ENCODE data around the gene SLC23A2.
A peak's percentile ranks its signal among the peaks of the same experiment; 100 is the strongest.
"Not testable (repeated sequence)": the region's sequence is repeated elsewhere in the genome, so short reads cannot be mapped to it uniquely, and the experiment has no call there.

SLC23A2 gene

DNA sequence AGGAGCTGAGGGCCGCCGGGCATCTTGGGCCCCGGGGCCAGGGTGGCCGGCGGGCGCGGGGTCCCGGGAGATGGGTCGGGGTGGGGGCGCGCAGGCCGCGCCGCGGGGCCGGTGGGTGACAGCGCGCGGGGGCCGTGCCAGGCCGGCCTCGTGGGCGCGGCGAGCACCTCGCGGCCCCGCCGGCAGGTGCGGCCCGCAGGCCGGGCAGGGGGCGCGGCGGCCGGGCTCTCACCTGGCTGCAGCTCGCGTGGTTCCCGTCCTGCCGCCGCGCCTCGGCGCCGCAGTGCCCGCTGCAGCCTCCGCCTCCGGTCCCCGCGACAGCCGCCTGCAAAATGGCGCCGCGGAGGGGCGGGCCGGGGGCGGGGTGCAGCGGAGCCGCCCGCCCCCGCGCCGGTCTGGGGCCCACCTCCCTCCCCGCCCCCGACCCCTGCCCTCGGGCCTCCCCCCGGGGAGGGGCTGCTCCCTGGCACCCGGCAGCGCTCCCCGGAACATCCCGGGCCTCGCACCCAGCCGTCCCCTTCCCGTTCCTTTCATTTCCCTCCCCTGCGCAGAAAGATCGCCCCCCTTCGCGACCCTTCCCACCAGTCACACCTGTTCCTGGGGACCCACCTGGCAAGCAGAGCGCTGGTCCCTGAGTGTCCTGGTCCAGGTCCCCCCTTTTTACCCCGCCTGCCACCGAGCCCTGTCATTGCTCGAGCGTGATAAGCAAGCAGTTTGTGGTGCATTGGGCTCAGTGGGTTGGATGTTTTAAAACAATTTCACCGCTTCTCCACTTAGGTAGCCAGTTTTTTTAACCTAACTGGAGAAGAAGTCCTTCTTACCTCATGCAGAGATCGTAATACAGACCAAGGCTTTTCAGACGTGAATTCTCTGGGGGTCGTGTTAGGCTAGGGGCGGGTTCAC, at the start of gene SLC23A2:
Gene SLC23A2, minus strand, starts transcription at position 337 of the 903 bp plus-strand sequence. CDS start 68,948 bp downstream, outside the sequence.
- DNase-seq: peak; percentile 25

DNA sequence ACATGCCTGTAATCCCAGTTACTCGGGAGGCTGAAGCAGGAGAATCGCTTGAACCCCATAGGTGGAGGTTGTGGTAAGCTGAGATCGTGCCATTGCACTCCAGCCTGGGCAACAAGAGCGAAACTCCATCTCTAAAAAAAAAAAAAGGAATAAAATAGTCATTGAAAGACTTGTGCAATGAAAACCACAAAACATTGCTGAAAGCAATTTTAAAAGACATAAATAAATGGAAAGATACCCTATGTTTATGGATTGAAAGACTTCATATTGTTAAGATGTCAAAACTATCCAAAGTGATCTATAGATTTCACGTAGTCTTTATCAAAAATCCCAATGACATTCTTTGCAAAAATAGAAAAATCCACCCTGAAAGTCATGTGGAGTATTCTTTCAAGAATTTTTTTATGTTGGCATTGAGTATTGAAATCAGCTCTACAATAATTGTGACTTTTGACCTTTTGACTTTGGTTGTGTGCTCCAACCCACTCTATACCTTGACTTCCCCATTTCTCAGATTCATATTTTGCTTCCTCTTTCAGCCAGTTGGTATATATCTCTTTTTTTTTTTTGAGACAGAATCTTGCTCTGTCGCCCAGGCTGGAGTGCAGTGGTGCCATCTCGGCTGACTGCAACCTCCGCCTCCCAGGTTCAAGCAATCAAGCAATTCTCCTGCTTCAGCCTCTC, 45.5 kb upstream of the SLC23A2 start:
- no peak for DNase-seq

GRCh38 chr20:5045906-5046305, 44.6 kb upstream of the SLC23A2 start:
- DNase-seq: no peak

- DNase-seq: no peak
Observed at GRCh38 chr20:5044075-5044620, 42.8 kb upstream of the SLC23A2 start.

- DNase-seq: no peak
Observed at GRCh38 chr20:5041433-5041832, 40.1 kb upstream of the SLC23A2 start.

DNA sequence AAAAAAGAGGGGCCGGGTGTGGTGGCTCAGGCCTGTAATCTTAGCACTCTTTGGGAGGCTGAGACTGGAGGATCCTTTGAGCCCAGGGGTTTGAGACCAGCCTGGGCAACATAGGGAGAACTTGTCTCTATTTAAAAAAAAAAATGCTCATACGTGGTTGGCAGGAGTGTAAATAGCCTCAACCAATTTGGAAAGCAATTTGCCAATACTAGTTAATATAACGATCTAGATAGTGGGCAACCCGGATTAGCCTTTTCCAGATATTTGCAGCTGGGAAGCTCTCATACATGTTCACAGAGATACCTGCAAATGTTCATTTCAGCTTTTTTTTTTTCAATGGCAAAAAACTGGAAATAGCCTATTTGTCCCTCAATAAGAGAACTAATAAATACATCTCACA, 39.0 kb upstream of the SLC23A2 start:
- DNase-seq: no peak

DNA sequence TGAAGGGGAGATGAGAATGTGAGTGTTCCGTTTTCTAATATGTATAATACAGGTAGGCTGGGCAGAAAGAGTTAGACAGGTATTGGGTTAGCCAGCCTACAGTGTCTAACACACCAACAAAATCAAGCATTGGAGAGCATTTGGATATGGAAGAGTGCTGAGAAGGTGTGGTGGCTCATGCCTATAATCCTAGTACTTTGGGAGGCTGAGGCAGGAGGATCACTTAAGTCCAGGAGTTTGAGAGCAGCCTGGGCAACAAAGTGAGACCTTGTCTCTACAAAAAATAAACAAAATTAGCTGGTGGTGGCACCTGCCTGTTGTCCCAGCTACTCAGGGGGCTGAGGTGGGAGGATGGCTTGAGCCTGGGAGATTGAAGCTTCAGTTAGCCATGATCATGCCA, 38.6 kb upstream of the SLC23A2 start:
- DNase-seq: no peak

GRCh38 chr20:5039255-5039657, 37.9 kb upstream of the SLC23A2 start:
- no peak for DNase-seq

- no peak for DNase-seq
Observed at GRCh38 chr20:5036828-5037227, 35.5 kb upstream of the SLC23A2 start.

- not testable (repeated sequence) for DNase-seq
Observed at GRCh38 chr20:5035518-5035917, 34.2 kb upstream of the SLC23A2 start.

DNA sequence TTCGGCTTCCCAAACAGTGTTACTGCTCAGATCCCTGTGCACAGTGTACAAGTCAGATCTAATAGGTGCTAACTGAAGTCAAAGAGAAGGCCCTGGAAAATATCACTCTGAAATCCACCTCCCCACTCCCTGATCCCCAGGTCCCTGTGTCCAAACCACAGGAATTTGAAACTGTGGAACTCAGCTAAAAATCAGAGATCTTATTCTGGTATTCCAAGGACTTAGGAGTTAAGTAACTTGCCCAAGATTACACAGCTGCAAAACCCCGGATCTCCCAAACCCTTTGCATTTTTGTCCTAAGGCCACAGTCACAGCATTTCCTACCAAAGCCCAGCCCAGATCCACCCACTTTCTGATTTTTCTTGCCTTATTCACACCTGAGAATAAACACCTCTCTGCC, 32.3 kb upstream of the SLC23A2 start:
- DNase-seq: no peak

DNA sequence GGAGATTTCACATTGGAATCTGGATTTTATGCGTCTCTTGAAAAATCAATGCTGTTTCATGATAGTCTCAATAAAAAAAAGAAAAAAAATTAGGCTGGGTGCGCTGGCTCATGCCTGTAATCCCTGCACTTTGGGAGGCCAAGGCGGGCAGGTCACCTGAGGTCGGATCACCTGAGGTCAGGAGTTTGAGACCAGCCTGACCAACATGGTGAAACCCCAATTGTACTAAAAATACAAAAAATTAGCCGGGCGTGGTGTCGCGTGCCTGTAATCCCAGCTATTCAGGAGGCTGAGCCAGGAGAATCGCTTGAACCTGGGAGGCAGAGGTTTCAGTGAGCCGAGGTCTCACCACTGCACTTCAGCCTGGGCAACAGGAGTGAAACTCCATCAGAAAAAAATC, 30.4 kb upstream of the SLC23A2 start:
- DNase-seq: not testable (repeated sequence)

- DNase-seq: no peak
Observed at GRCh38 chr20:5031206-5031557, 29.9 kb upstream of the SLC23A2 start.

- no peak for DNase-seq
Observed at GRCh38 chr20:5030348-5031205, 29.3 kb upstream of the SLC23A2 start.

DNA sequence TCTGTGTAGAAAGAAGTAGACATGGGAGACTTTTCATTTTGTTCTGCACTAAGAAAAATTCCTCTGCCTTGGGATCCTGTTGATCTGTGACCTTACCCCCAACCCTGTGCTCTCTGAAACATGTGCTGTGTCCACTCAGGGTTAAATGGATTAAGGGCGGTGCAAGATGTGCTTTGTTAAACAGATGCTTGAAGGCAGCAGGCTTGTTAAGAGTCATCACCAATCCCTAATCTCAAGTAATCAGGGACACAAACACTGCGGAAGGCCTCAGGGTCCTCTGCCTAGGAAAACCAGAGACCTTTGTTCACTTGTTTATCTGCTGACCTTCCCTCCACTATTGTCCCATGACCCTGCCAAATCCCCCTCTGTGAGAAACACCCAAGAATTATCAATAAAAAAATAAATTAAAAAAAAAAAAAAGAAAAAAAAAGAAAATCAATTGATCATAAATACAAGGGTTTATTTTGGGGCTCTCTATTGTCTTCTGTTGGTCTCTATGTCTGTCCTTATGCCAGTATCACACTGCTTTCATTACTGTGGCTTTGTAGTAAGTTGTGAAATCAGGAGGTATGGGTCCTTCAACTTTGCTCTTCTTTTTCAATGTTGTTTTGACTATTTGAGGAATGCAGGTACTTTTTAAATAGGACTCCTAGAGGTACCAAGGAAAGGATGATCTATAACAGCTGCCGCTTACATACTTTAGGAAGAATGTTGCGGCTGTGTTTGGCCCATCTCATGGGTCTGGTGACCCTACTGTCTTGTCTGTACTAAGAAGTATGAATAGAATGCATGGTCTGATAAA, 27.1 kb upstream of the SLC23A2 start:
- not testable (repeated sequence) for DNase-seq

- DNase-seq: no peak
Observed at GRCh38 chr20:5024982-5025381, 23.7 kb upstream of the SLC23A2 start.

GRCh38 chr20:5024103-5024502, 22.8 kb upstream of the SLC23A2 start:
- DNase-seq: no peak

DNA sequence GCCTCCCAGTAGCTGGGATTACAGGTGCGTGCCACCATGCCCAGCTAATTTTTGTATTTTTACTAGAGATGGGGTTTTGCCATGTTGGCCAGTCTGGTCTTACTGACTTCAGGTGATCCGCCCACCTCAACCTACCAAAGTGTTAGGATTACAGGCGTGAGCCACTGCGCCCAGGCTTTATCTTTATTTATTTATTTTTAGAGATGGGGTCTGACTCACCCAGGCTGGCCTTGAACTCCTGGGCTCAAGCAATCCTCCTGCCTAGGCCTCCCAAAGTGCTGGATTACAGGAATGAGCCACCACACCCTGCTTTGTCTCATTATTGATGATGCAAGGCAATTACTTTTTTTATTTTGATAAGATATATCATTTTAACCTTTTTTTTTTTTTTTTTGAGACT, 21.9 kb upstream of the SLC23A2 start:
- not testable (repeated sequence) for DNase-seq

DNA sequence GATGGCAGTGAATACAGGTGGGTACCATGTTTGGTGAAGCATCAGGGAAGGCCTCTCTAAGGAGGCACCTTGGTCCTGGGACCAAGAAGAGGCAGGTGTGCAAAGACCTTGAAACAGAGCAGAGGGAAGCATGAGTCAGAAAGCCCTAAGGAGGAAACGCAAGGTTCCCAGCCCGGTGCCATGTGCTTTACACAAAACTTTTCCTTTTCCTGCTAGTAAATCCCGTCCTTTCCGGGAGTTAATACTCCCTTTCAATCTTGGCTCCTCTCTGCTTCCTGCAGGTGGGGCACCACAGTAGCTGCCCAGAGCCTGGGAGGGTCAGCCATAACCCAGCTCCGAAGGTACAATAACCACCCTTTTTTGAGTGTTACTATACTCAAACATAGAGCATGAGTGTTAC, 19.4 kb upstream of the SLC23A2 start:
- no peak for DNase-seq

DNA sequence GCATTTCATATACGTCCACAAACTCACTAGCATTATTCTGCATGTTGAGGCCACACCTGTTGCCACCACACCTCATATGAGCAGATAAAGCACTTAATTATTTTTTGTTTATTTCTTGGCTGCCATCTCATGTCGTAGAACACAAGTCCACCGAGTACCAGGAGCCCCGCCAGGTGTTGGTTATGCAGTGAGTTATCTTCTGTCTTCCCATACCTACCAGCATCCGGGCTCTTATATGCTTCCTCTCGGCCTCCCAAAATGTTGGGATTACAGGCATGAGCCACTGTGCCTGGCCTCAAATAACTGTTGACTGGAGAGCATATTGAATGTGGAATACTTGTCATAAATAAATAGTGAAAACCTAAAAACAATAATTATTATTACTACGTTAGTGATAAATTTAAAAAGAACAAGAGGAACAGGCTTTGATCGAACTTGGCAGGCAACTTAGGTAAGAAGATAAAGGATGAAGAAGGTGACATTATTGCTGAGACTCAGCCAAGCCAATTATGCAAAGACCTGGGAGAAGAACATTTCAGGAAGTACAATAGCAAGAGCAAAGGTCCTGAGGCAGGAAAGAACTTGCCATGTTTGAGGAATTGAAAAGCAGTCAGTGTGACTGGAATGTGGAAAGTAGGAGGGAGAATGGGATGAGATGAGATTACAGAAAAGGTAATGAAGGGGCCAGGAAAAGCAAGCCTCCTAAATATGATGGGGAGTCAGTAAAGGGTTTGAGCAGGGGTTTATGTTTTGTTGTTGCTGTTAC, 12.6 kb upstream of the SLC23A2 start:
- DNase-seq: no peak

DNA sequence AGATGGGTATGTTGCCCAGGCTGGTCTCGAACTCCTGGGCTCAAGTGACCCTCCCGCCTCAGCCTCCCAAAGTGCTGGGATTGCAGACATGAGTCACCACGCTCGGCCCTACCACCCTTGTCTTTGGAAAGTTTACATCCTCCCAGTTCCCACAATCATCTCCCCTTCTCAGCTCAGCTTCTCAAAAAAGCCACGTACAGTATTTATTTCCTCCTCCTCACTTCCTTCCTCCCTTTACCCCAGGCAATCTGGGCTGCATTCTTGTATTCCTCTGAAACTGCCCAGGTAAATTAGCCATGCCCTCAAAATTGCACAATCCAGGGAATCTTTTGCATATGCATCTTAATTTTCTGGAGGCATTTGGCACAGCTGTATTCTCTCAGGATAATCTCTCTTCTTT, 7.4 kb upstream of the SLC23A2 start:
- no peak for DNase-seq
